PC-3 (cell line): ENCODE results near the gene TMEM131L. TPM values are rescaled to one million over a fixed set of nuclear protein-coding genes. Genes with fewer than 3 reads are reported as not detected.

Experiments
- ATAC-seq: fragments of 200-7000 bp; cut with Tn5 transposase; 2 replicates; pipeline ENCODE4 v1.9.1; 2020; ENCODE audit warnings: mild to moderate bottlenecking, moderate library complexity
- BruUV-seq: library from RNA; stranded (reverse); fragments of 400-500 nt; replicated peaks from 2 replicates; lab custom pipeline; 2021; lab: Mats Ljungman, UMichigan
- CTCF ChIA-PET: fragments of 300-600 bp; sonication (Branson Sonifier 250); formaldehyde crosslinking; loops from one replicate; lab custom pipeline; 2022; ENCODE audit warnings: antibody characterized with exemption; lab: Charles Lee
- POLR2A ChIA-PET: fragments of 300-600 bp; sonication (Branson Sonifier 250); formaldehyde crosslinking; loops from one replicate; lab custom pipeline; 2022; ENCODE audit warnings: antibody characterized with exemption; ENCODE audit not compliant: unreplicated experiment; lab: Charles Lee
- DNase-seq: peaks from one replicate; pipeline ENCODE4 v3.0.0-alpha.2; 2015
- H2AFZ ChIP-seq: fragments of 300-600 bp; sonication (generic); 2 replicates; pipeline ENCODE4 v1.6.0; 2016; ENCODE audit warnings: antibody characterized with exemption, low read length
- H3F3A ChIP-seq: fragments of 300-600 bp; sonication (generic); one replicate; pipeline ENCODE4 v1.6.0; 2017; ENCODE audit warnings: antibody characterized with exemption, low read length, control low read depth, mild to moderate bottlenecking; ENCODE audit not compliant: unreplicated experiment
- H3K27ac ChIP-seq: fragments of 300-600 bp; sonication (generic); 2 replicates; pipeline ENCODE4 v1.5.1; 2016; ENCODE audit warnings: mild to moderate bottlenecking, low read length
- H3K27me3 ChIP-seq: fragments of 300-600 bp; sonication (generic); 2 replicates; pipeline ENCODE4 v1.6.1; 2016; ENCODE audit warnings: low read length, mixed read lengths
- H3K36me3 ChIP-seq: fragments of 300-600 bp; sonication (generic); 2 replicates; pipeline ENCODE4 v1.6.1; 2016; ENCODE audit warnings: low read depth, mixed run types, low read length, mixed read lengths
- H3K4me1 ChIP-seq: fragments of 300-600 bp; sonication (generic); 2 replicates; pipeline ENCODE4 v1.5.1; 2016; ENCODE audit warnings: low read length; ENCODE audit not compliant: insufficient read depth
- H3K4me2 ChIP-seq: fragments of 300-600 bp; sonication (generic); 2 replicates; pipeline ENCODE4 v1.6.0; 2016; ENCODE audit warnings: low read length
- H3K4me3 ChIP-seq: fragments of 300-600 bp; sonication (generic); 2 replicates; pipeline ENCODE4 v1.5.1; 2016; ENCODE audit warnings: mild to moderate bottlenecking, low read length, mixed read lengths
- H3K79me2 ChIP-seq: fragments of 300-600 bp; sonication (generic); 2 replicates; pipeline ENCODE4 v1.6.1; 2017; ENCODE audit warnings: low read length, mixed read lengths
- H3K9ac ChIP-seq: fragments of 300-600 bp; sonication (generic); 2 replicates; pipeline ENCODE4 v1.6.0; 2016; ENCODE audit warnings: mild to moderate bottlenecking, low read length
- H3K9me2 ChIP-seq: fragments of 300-600 bp; sonication (generic); replicated peaks from 2 replicates; pipeline ENCODE4 v1.6.1; 2016; ENCODE audit warnings: mixed run types, low read length, mixed read lengths
- H3K9me3 ChIP-seq: fragments of 300-600 bp; sonication (generic); 2 replicates; pipeline ENCODE4 v1.6.1; 2016; ENCODE audit warnings: low read length, mixed read lengths
- H4K20me1 ChIP-seq: fragments of 300-600 bp; sonication (generic); 2 replicates; pipeline ENCODE4 v1.6.1; 2016; ENCODE audit warnings: low read length, mixed read lengths
- EZH2 ChIP-seq: fragments of 300-600 bp; sonication (generic); IDR thresholded peaks from one replicate; pipeline ENCODE4 v1.6.1; 2017; ENCODE audit warnings: antibody characterized with exemption, mild to moderate bottlenecking, low read length; ENCODE audit not compliant: unreplicated experiment
- EZH2phosphoT487 ChIP-seq: fragments of 300-600 bp; sonication (generic); IDR thresholded peaks from 2 replicates; pipeline ENCODE4 v1.6.1; 2018; ENCODE audit warnings: mild to moderate bottlenecking, antibody characterized with exemption, low read length, borderline replicate concordance
- intact Hi-C: fragments of 100-400 bp; cut with micrococcal nuclease; formaldehyde crosslinking; loops from 2 replicates; pipeline ENCODE4 v1.9.0; 2023
- total RNA-seq: library from RNA; depleted of rRNA; stranded (reverse); fragments of >200 nt; gene quantifications from 2 replicates; pipeline ENCODE4 v1.2.3, GENCODE V29; 2014
- TF ChIP-seq, protein P1 (sequence below): fragments of 300-600 bp; sonication (generic); conservative IDR thresholded peaks from 2 replicates; pipeline ENCODE4 v1.5.1; 2017; ENCODE audit warnings: antibody characterized with exemption, low read depth, mild to moderate bottlenecking, low read length

TMEM131L gene
- total RNA-seq, 1 experiment from 2014 or later, result 7.7 TPM

GRCh38 chr4:153539422-153539821 is 73.3 kb downstream of the TMEM131L start:
- Histone ChIP-seq H3F3A (no peaks in the 10 kb centered on the region), H4K20me1 (no peaks in the 10 kb centered on the region; the same call in 1 of the 2 replicates), H3K27ac (no peak overlapping the region), H3K27me3 (no peaks in the 10 kb centered on the region), H3K4me3 (no peak overlapping the region), H3K9ac (no peak overlapping the region), H3K36me3 (no peaks in the 10 kb centered on the region), H3K79me2 (no peaks in the 10 kb centered on the region), H3K9me2 (no peaks in the 10 kb centered on the region), H3K4me1 (no peaks in the 10 kb centered on the region; the same call in 1 of the 2 replicates), H2AFZ (no peak overlapping the region), H3K4me2 (no peak overlapping the region), H3K9me3 (no peaks in the 10 kb centered on the region)
- no peak for ATAC-seq
- intact Hi-C loops, result no loop called here
- ChIA-PET POLR2A (no interaction called here), CTCF (no interaction called here)
- no peak for DNase-seq
- TF ChIP-seq, protein P1, sequence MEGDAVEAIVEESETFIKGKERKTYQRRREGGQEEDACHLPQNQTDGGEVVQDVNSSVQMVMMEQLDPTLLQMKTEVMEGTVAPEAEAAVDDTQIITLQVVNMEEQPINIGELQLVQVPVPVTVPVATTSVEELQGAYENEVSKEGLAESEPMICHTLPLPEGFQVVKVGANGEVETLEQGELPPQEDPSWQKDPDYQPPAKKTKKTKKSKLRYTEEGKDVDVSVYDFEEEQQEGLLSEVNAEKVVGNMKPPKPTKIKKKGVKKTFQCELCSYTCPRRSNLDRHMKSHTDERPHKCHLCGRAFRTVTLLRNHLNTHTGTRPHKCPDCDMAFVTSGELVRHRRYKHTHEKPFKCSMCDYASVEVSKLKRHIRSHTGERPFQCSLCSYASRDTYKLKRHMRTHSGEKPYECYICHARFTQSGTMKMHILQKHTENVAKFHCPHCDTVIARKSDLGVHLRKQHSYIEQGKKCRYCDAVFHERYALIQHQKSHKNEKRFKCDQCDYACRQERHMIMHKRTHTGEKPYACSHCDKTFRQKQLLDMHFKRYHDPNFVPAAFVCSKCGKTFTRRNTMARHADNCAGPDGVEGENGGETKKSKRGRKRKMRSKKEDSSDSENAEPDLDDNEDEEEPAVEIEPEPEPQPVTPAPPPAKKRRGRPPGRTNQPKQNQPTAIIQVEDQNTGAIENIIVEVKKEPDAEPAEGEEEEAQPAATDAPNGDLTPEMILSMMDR, result no peak
- no peak for TF ChIP-seq EZH2
- TF ChIP-seq EZH2phosphoT487, result no peak
- no TSS peak for BruUV-seq

- ATAC-seq (no peak), DNase-seq (peak; percentile 16)
- no peaks in the 10 kb centered on the region; the same call in 1 of the 2 replicates for H3K4me1 ChIP-seq
- H3K9ac ChIP-seq, result no peak overlapping the region
- no peaks in the 10 kb centered on the region for H3K9me3 ChIP-seq
- no TSS peak for BruUV-seq
- no peaks in the 10 kb centered on the region for H3K79me2 ChIP-seq
- no peak overlapping the region for H2AFZ ChIP-seq
- H3K4me2 ChIP-seq, result no peak overlapping the region
- H3F3A ChIP-seq, result no peaks in the 10 kb centered on the region
- H3K27ac ChIP-seq, result no peak overlapping the region
- TF ChIP-seq, protein P1, result no peak
- no peak for TF ChIP-seq EZH2
- no peak for TF ChIP-seq EZH2phosphoT487
- H4K20me1 ChIP-seq, result no peaks in the 10 kb centered on the region
- H3K36me3 ChIP-seq, result no peaks in the 10 kb centered on the region
- ChIA-PET CTCF (no interaction called here), POLR2A (no interaction called here)
- H3K4me3 ChIP-seq, result no peak overlapping the region
- no peaks in the 10 kb centered on the region for H3K27me3 ChIP-seq
- intact Hi-C loops, result no loop called here
- no peaks in the 10 kb centered on the region for H3K9me2 ChIP-seq
These were observed 75.4 kb downstream of the TMEM131L start for GRCh38 chr4:153541456-153542096.

GRCh38 chr4:153542131-153542530 is 76.0 kb downstream of the TMEM131L start:
- Histone ChIP-seq H3K9me2 (no peaks in the 10 kb centered on the region), H3K27me3 (no peaks in the 10 kb centered on the region), H3K4me2 (no peak overlapping the region), H4K20me1 (no peaks in the 10 kb centered on the region), H3K4me3 (no peak overlapping the region), H2AFZ (no peak overlapping the region), H3K36me3 (no peaks in the 10 kb centered on the region), H3K9ac (no peak overlapping the region), H3K79me2 (no peaks in the 10 kb centered on the region), H3K4me1 (no peaks in the 10 kb centered on the region; the same call in 1 of the 2 replicates), H3K9me3 (no peaks in the 10 kb centered on the region), H3F3A (no peaks in the 10 kb centered on the region), H3K27ac (no peak overlapping the region)
- DNase-seq (no peak), ATAC-seq (no peak)
- intact Hi-C loops, result no loop called here
- BruUV-seq, result no TSS peak
- ChIA-PET CTCF (no interaction called here), POLR2A (no interaction called here)
- TF ChIP-seq, protein P1, result no peak
- TF ChIP-seq EZH2 (no peak), EZH2phosphoT487 (no peak)
